H1 (cell line): ENCODE results near the gene TLCD3B. TPM values are rescaled to one million over a fixed set of nuclear protein-coding genes. Genes with fewer than 3 reads are reported as not detected.

Source experiments
- ATF3 ChIP-seq: IDR thresholded peaks from 2 replicates; pipeline ENCODE4 v1.6.1; 2011; ENCODE audit warnings: low read depth, mild to moderate bottlenecking, low read length; ENCODE audit not compliant: insufficient read depth
- BACH1 ChIP-seq: IDR thresholded peaks from 2 replicates; pipeline ENCODE4 v1.6.1; 2012; ENCODE audit warnings: low read length, improper control_type of control experiment
- BCL11A ChIP-seq, 2 experiments: IDR thresholded peaks; one replicate each; pipeline ENCODE4 v1.6.1; 2011; ENCODE audit warnings: low read depth in 2 of 2, low read length in 2 of 2, mild to moderate bottlenecking in 2 of 2
- BRCA1 ChIP-seq: IDR thresholded peaks from 2 replicates; pipeline ENCODE4 v1.6.1; 2012; ENCODE audit warnings: low read depth, low read length, improper control_type of control experiment
- CBX5 ChIP-seq: fragments of 300-800, 300-1000 bp; sonication (generic); IDR thresholded peaks from 2 replicates; pipeline ENCODE4 v1.7.1; 2016; ENCODE audit warnings: antibody characterized with exemption, low read length, low read depth
- CREB1 ChIP-seq: IDR thresholded peaks from 2 replicates; pipeline ENCODE4 v1.6.1; 2012; ENCODE audit warnings: inconsistent platforms
- CTCF ChIP-seq, 3 experiments: IDR thresholded peaks; 1 replicate in 2 of 3; 2 replicates in 1 of 3; pipeline versions ENCODE4 v1.5.1 to v1.6.1; 2011; ENCODE audit warnings: low read length in 3 of 3, mild to moderate bottlenecking in 3 of 3, inconsistent platforms in 2 of 3, low read depth in 1 of 3, moderate library complexity in 1 of 3; ENCODE audit not compliant: insufficient read depth in 1 of 3; ENCODE audit errors: control extremely low read depth in 1 of 3
- EZH2 ChIP-seq: fragments of 200-600 bp; sonication (generic); IDR thresholded peaks from 2 replicates; pipeline ENCODE4 v1.7.1; 2012; ENCODE audit warnings: low read depth, mild to moderate bottlenecking, moderate library complexity, low read length, inconsistent platforms; ENCODE audit not compliant: severe bottlenecking
- GABPA ChIP-seq: IDR thresholded peaks from 2 replicates; pipeline ENCODE4 v1.6.1; 2011; ENCODE audit warnings: mild to moderate bottlenecking, low read length, moderate library complexity, borderline replicate concordance; ENCODE audit not compliant: insufficient read depth
- HDAC6 ChIP-seq: IDR thresholded peaks from one replicate; pipeline ENCODE4 v1.7.1; 2012; ENCODE audit warnings: low read depth, mild to moderate bottlenecking, inconsistent platforms, low read length, moderate library complexity
- KDM4A ChIP-seq: IDR thresholded peaks from one replicate; pipeline ENCODE4 v1.7.1; 2012; ENCODE audit warnings: low read depth, mild to moderate bottlenecking, moderate library complexity, low read length, inconsistent platforms; ENCODE audit not compliant: severe bottlenecking
- PHF8 ChIP-seq: fragments of 200-600 bp; sonication (generic); conservative IDR thresholded peaks from 2 replicates; pipeline ENCODE4 v1.7.1; 2012; ENCODE audit warnings: low read depth, mild to moderate bottlenecking, inconsistent platforms, low read length, moderate library complexity
- POU5F1 ChIP-seq: IDR thresholded peaks from 2 replicates; pipeline ENCODE4 v1.6.1; 2011; ENCODE audit warnings: low read depth, mild to moderate bottlenecking, low read length, moderate library complexity
- RAD21 ChIP-seq, 2 experiments: IDR thresholded peaks in 1 of 2; conservative IDR thresholded peaks in 1 of 2; 2 replicates each; pipeline ENCODE4 v1.6.1; 2011; ENCODE audit warnings: low read depth in 2 of 2, low read length in 2 of 2, improper control_type of control experiment in 1 of 2, inconsistent platforms in 1 of 2, mild to moderate bottlenecking in 1 of 2, moderate library complexity in 1 of 2
- RFX5 ChIP-seq: IDR thresholded peaks from 2 replicates; pipeline ENCODE4 v1.6.1; 2011; ENCODE audit warnings: low read depth, low read length, improper control_type of control experiment, borderline replicate concordance
- SP2 ChIP-seq: IDR thresholded peaks from 2 replicates; pipeline ENCODE4 v1.6.1; 2012; ENCODE audit warnings: mild to moderate bottlenecking, low read length, inconsistent platforms
- TAF1 ChIP-seq: IDR thresholded peaks from 2 replicates; pipeline ENCODE4 v1.6.1; 2011; ENCODE audit warnings: mild to moderate bottlenecking, low read depth, low read length
- TCF12 ChIP-seq: IDR thresholded peaks from 2 replicates; pipeline ENCODE4 v1.6.1; 2011; ENCODE audit warnings: low read depth, mild to moderate bottlenecking, low read length
- USF2 ChIP-seq: IDR thresholded peaks from 2 replicates; pipeline ENCODE4 v1.6.1; 2011; ENCODE audit warnings: low read length, improper control_type of control experiment
- polyA plus RNA-seq, 7 experiments: library from polyadenylated mRNA; depleted of rRNA in 3 of 7; stranded (reverse) in 5 of 7; unstranded in 2 of 7; fragments of >200 nt in 5 of 7; fragments of 200-250 nt in 2 of 7; gene quantifications; 1 replicate in 5 of 7; 2 replicates in 1 of 7; 4 replicates in 1 of 7; pipeline versions ENCODE4 v1.2.1 to v1.2.3, GENCODE V29; 2011 to 2013; ENCODE audit warnings: missing spikeins in 2 of 7, mixed read lengths in 2 of 7
- total RNA-seq: library from RNA; stranded (reverse); fragmentation: NEBNext Ultra II Directional; extraction: Animal tissue kit (Norgen Biotek cat#: 25700); gene quantifications from 2 replicates; pipeline ENCODE4 v1.2.1, GENCODE V29; 2021

TLCD3B gene
- total and polyA plus RNA-seq, 2 of the 8 experiments (the other 6 are each of a cell fraction or from before 2014, with no cell fraction given), result 15.2 to 26.9 TPM

GRCh38 chr16:29995911-29996765 is 34.9 kb downstream of the TLCD3B start, which contains the start of gene INO80E (continued):
- TF ChIP-seq KDM4A, result peak; percentile 85
- no peak for TF ChIP-seq CTCF (IDR thresholded peaks at IDR 0.05; ENCODE audit: control extremely low read depth in 1 of 3, insufficient read depth in 1 of 3, low read depth in 1 of 3, low read length in 3 of 3)
- peak; percentile 71; the same call in 1 of the 2 replicates for TF ChIP-seq ATF3
- TF ChIP-seq RAD21 (IDR thresholded peaks at IDR 0.05 in 1 of 2, conservative IDR thresholded peaks at IDR 0.05 in 1 of 2; ENCODE audit: low read depth in 2 of 2, low read length in 2 of 2), result no peak
- TF ChIP-seq TAF1, result peak; percentile 43; the same call in 1 of the 2 replicates
- peak; percentile 97 for TF ChIP-seq CREB1
- no peak for TF ChIP-seq BRCA1
- TF ChIP-seq USF2, result no peak
- TF ChIP-seq BCL11A (IDR thresholded peaks at IDR 0.05; ENCODE audit: low read depth in 2 of 2, low read length in 2 of 2), result no peak
- TF ChIP-seq HDAC6, result no peak
- TF ChIP-seq SP2, result no peak
- no peak for TF ChIP-seq RFX5
- no peak for TF ChIP-seq EZH2
- TF ChIP-seq CBX5, result no peak
- peak; percentile 53; the same call in 1 of the 2 replicates for TF ChIP-seq PHF8
- no peak for TF ChIP-seq BACH1
- no peak for TF ChIP-seq POU5F1
- TF ChIP-seq TCF12, result no peak
- TF ChIP-seq GABPA, result no peak; the same call in 1 of the 2 replicates
